Endothelial cell of umbilical vein (primary cell): ENCODE data around the gene TMEM252.

ENCODE experiments used
- EZH2 ChIP-seq: IDR thresholded peaks from 2 replicates; pipeline ENCODE4 v1.6.1; 2012; ENCODE audit warnings: borderline replicate concordance, low read depth, mild to moderate bottlenecking, moderate library complexity, low read length, inconsistent platforms; ENCODE audit not compliant: severe bottlenecking
- JUN ChIP-seq: IDR thresholded peaks from 2 replicates; pipeline ENCODE4 v1.6.1; 2011; ENCODE audit warnings: borderline replicate concordance, low read depth; ENCODE audit not compliant: insufficient read length, insufficient read depth
- POLR2A ChIP-seq: IDR thresholded peaks from 2 replicates; pipeline ENCODE4 v1.6.1; 2012; ENCODE audit warnings: low read depth, mild to moderate bottlenecking, control low read depth, low read length
- TF ChIP-seq, protein P1 (sequence below), 2 donors: IDR thresholded peaks; 1 replicate in 1 of 2; 2 replicates in 1 of 2; pipeline ENCODE4 v1.5.1; 2011; ENCODE audit warnings: low read length in 2 of 2, mild to moderate bottlenecking in 2 of 2, moderate library complexity in 2 of 2, control low read depth in 1 of 2, inconsistent platforms in 1 of 2, low read depth in 1 of 2; ENCODE audit not compliant: insufficient read depth in 1 of 2; ENCODE audit errors: extremely low read depth in 1 of 2
- TF ChIP-seq, protein P2 (sequence below): IDR thresholded peaks from 2 replicates; pipeline ENCODE4 v1.6.1; 2011; ENCODE audit not compliant: insufficient read depth, insufficient read length

DNA sequence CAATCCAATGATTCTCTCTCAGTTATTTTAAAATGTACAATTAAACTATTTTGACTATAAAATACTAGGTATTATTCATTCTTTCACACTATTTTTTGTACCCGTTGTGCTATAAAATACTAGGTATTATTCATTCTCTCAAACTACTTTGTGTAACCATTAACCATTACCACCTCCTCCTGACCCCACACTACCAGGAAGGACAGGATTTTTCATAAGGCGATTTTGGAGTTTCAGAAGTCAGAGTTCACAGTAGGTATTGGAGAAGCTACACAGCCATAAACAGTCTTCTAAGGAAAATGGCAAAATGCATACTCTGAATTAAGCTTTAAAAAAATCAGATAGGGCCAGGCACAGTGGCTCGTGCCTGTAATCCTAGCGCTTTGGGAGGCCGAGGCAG, 35.1 kb upstream of the TMEM252 start:
- TF ChIP-seq, protein P1, sequence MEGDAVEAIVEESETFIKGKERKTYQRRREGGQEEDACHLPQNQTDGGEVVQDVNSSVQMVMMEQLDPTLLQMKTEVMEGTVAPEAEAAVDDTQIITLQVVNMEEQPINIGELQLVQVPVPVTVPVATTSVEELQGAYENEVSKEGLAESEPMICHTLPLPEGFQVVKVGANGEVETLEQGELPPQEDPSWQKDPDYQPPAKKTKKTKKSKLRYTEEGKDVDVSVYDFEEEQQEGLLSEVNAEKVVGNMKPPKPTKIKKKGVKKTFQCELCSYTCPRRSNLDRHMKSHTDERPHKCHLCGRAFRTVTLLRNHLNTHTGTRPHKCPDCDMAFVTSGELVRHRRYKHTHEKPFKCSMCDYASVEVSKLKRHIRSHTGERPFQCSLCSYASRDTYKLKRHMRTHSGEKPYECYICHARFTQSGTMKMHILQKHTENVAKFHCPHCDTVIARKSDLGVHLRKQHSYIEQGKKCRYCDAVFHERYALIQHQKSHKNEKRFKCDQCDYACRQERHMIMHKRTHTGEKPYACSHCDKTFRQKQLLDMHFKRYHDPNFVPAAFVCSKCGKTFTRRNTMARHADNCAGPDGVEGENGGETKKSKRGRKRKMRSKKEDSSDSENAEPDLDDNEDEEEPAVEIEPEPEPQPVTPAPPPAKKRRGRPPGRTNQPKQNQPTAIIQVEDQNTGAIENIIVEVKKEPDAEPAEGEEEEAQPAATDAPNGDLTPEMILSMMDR (IDR thresholded peaks at IDR 0.05; ENCODE audit: extremely low read depth in 1 of 2, insufficient read depth in 1 of 2, low read depth in 1 of 2, low read length in 2 of 2) = no peak
- no peak for TF ChIP-seq EZH2
- TF ChIP-seq, protein P2, sequence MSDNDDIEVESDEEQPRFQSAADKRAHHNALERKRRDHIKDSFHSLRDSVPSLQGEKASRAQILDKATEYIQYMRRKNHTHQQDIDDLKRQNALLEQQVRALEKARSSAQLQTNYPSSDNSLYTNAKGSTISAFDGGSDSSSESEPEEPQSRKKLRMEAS = no peak
- TF ChIP-seq POLR2A = no peak
- no peak for TF ChIP-seq JUN
